ENCODE data around the gene ATG16L2.

ATG16L2 gene

GRCh38 chr11:72833811-72834493 is 19.7 kb downstream of the ATG16L2 start:
- H3K27me3 ChIP-seq = no peaks in the 10 kb centered on the region
- H3K4me3 ChIP-seq (ENCODE audit: low read depth, low read length) = no peak overlapping the region
- no peak for TF ChIP-seq CTCF (IDR thresholded peaks at IDR 0.05; ENCODE audit: low read depth, low read length)
- no peaks in the 10 kb centered on the region for H3K9me3 ChIP-seq
- H3K4me1 ChIP-seq = peaks cover 4% of the 10 kb centered on the region
- no peak for DNase-seq
- no peaks in the 10 kb centered on the region for H3K36me3 ChIP-seq

DNA sequence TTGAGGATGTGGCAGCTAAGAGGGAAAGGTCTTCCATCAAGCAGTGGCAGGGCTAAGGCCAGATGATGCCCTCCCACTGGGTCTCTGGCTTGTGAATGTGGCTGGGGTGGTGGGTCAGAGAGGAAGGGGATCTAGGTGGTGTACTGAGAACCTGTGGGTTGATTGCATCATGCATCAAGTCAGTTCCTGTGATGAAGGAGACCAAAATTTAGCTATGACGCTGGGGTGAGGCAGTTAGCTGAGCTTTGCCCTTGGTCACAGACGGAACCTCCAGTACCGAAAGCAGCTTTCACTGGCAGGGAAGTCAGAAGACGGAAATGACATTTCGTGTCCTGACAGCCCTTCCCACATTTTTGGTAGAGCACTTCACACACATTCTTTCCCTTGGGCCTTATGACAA is 20.7 kb downstream of the ATG16L2 start:
- no peak for DNase-seq
- H3K4me3 ChIP-seq (ENCODE audit: low read depth, low read length) = no peak overlapping the region
- no peak for TF ChIP-seq CTCF (IDR thresholded peaks at IDR 0.05; ENCODE audit: low read depth, low read length)
- peaks cover 4% of the 10 kb centered on the region for H3K4me1 ChIP-seq
- no peaks in the 10 kb centered on the region for H3K27me3 ChIP-seq
- no peaks in the 10 kb centered on the region for H3K9me3 ChIP-seq
- H3K36me3 ChIP-seq = no peaks in the 10 kb centered on the region

DNA sequence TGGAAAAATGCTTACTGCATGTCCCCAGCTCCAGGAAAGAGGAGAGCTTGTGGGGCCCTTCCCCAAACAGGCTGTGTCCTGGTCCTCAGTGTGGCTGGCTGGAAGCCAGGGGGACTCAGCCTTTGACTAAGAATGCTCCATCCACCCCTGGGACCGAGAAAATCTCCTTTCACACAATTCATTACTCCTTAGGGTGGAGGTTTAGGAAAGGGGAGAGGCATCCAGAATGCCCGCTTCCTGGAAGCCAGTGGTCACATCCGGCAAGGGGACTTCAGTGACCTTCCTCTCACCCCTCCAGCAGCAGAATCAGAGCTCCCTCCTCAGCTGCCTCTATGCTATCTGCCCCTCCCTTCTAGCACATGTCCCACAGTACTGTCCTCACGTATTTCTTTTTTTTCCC is 21.9 kb downstream of the ATG16L2 start:
- H3K4me3 ChIP-seq (ENCODE audit: low read depth, low read length) = no peak overlapping the region
- no peaks in the 10 kb centered on the region; the same call in 1 of the 2 replicates for H3K36me3 ChIP-seq
- H3K4me1 ChIP-seq = peaks cover 4% of the 10 kb centered on the region
- no peak for TF ChIP-seq CTCF (IDR thresholded peaks at IDR 0.05; ENCODE audit: low read depth, low read length)
- DNase-seq = no peak
- no peaks in the 10 kb centered on the region for H3K27me3 ChIP-seq
- no peaks in the 10 kb centered on the region for H3K9me3 ChIP-seq

GRCh38 chr11:72838691-72839305 is 24.6 kb downstream of the ATG16L2 start:
- H3K4me1 ChIP-seq = no peaks in the 10 kb centered on the region; the same call in 1 of the 2 replicates
- H3K27me3 ChIP-seq = no peaks in the 10 kb centered on the region
- TF ChIP-seq CTCF (IDR thresholded peaks at IDR 0.05; ENCODE audit: low read depth, low read length) = no peak
- no peaks in the 10 kb centered on the region for H3K9me3 ChIP-seq
- H3K4me3 ChIP-seq (ENCODE audit: low read depth, low read length) = no peak overlapping the region
- DNase-seq = no peak
- no peaks in the 10 kb centered on the region; the same call in none of the 2 replicates for H3K36me3 ChIP-seq

DNA sequence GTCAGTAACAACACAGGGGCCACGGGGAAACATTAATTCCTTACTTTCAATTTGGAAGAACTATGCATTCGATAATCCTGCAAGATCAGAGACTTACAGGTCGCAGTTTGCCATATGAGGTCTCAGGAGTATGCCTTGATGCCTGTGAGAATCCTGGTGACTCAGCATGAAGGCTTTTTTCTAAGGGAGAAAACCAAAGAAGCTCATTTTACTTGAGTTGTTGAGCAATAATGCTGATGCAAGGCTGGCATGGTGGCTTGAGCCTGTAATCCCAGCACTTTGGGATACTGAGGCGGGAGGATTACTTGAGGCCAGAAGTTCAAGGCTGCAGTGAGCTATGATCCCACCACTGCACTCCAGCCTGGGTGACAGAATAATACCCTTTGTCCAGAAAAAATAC is 26.6 kb downstream of the ATG16L2 start:
- Histone ChIP-seq H3K36me3 (peaks cover 3% of the 10 kb centered on the region), H3K4me1 (no peaks in the 10 kb centered on the region; the same call in 1 of the 2 replicates)

More for the DNA sequence above, 26.6 kb downstream of the ATG16L2 start:
- no peak overlapping the region for H3K4me3 ChIP-seq (ENCODE audit: low read depth, low read length)
- TF ChIP-seq CTCF (IDR thresholded peaks at IDR 0.05; ENCODE audit: low read depth, low read length) = no peak
- DNase-seq = no peak
- no peaks in the 10 kb centered on the region for H3K9me3 ChIP-seq
- H3K27me3 ChIP-seq = no peaks in the 10 kb centered on the region
